ENCODE data around the gene RPP25L. TPM values are rescaled to one million over a fixed set of nuclear protein-coding genes. Genes with fewer than 3 reads are reported as not detected.

Gene RPP25L
- total RNA-seq, 1 donor from 2014 or later: 25.6 TPM

- H3K4me1 ChIP-seq (ENCODE audit: control insufficient read depth in 3 of 3, insufficient read depth in 3 of 3, low read length in 3 of 3): peaks cover 12 to 28% (median 28%) of the 10 kb centered on the region in 3 donors
These were observed 12.4 kb downstream of the RPP25L start for GRCh38 chr9:34599546-34599945.

GRCh38 chr9:34594177-34594576 lies 17.7 kb downstream of the RPP25L start:
- Histone ChIP-seq H3K4me1 (ENCODE audit: control insufficient read depth in 3 of 3, insufficient read depth in 3 of 3, low read length in 3 of 3) (peaks cover 47 to 64% (median 63%) of the 10 kb centered on the region in 3 donors), H3K27me3 (ENCODE audit: control insufficient read depth in 3 of 3, insufficient read depth in 3 of 3, low read length in 3 of 3) (peaks cover 0 to 4% (median 0%) of the 10 kb centered on the region in 3 donors)

More at GRCh38 chr9:34599546-34599945, 12.4 kb downstream of the RPP25L start:
- H3K9ac ChIP-seq (ENCODE audit: low read depth in 1 of 3, low read length in 3 of 3): peak overlapping the region in 1 of 3 donors; percentile 7
- no peaks in the 10 kb centered on the region for H3K9me3 ChIP-seq (ENCODE audit: control insufficient read depth in 3 of 3, low read length in 3 of 3)
- H3K36me3 ChIP-seq (ENCODE audit: control insufficient read depth in 3 of 3, insufficient read depth in 3 of 3, low read length in 3 of 3): no peaks in the 10 kb centered on the region
- H3K27me3 ChIP-seq (ENCODE audit: control insufficient read depth in 3 of 3, insufficient read depth in 3 of 3, low read length in 3 of 3): no peaks in the 10 kb centered on the region
- no peak overlapping the region for H3K27ac ChIP-seq (ENCODE audit: low read depth, low read length)
- no peak overlapping the region for H3K4me3 ChIP-seq (ENCODE audit: low read length in 3 of 3)

GRCh38 chr9:34592895-34593601 lies 18.8 kb downstream of the RPP25L start:
- Histone ChIP-seq H3K27ac (ENCODE audit: low read depth, low read length) (peak overlapping the region; percentile 57), H3K9me3 (ENCODE audit: control insufficient read depth in 3 of 3, low read length in 3 of 3) (no peaks in the 10 kb centered on the region), H3K9ac (ENCODE audit: low read depth in 1 of 3, low read length in 3 of 3) (peak overlapping the region; percentile 54 to 73 (median 70)), H3K36me3 (ENCODE audit: control insufficient read depth in 3 of 3, insufficient read depth in 3 of 3, low read length in 3 of 3) (no peaks in the 10 kb centered on the region), H3K4me3 (ENCODE audit: low read length in 3 of 3) (peak overlapping the region; percentile 14 to 38 (median 36)), H3K27me3 (ENCODE audit: control insufficient read depth in 3 of 3, insufficient read depth in 3 of 3, low read length in 3 of 3) (peaks cover 0 to 10% (median 4%) of the 10 kb centered on the region in 3 donors), H3K4me1 (ENCODE audit: control insufficient read depth in 3 of 3, insufficient read depth in 3 of 3, low read length in 3 of 3) (peaks cover 55 to 75% (median 75%) of the 10 kb centered on the region in 3 donors)

More at GRCh38 chr9:34594177-34594576, 17.7 kb downstream of the RPP25L start:
- peak overlapping the region in 1 of 3 donors; percentile 53 for H3K9ac ChIP-seq (ENCODE audit: low read depth in 1 of 3, low read length in 3 of 3)
- H3K4me3 ChIP-seq (ENCODE audit: low read length in 3 of 3): no peak overlapping the region
- H3K9me3 ChIP-seq (ENCODE audit: control insufficient read depth in 3 of 3, low read length in 3 of 3): no peaks in the 10 kb centered on the region
- peak overlapping the region; percentile 57 for H3K27ac ChIP-seq (ENCODE audit: low read depth, low read length)
- H3K36me3 ChIP-seq (ENCODE audit: control insufficient read depth in 3 of 3, insufficient read depth in 3 of 3, low read length in 3 of 3): no peaks in the 10 kb centered on the region

- H3K9me3 ChIP-seq (ENCODE audit: control insufficient read depth in 3 of 3, low read length in 3 of 3): no peaks in the 10 kb centered on the region
- H3K4me1 ChIP-seq (ENCODE audit: control insufficient read depth in 3 of 3, insufficient read depth in 3 of 3, low read length in 3 of 3): peaks cover 55 to 81% (median 77%) of the 10 kb centered on the region in 3 donors
- H3K4me3 ChIP-seq (ENCODE audit: low read length in 3 of 3): peak overlapping the region; percentile 4 to 53 (median 29)
- H3K27me3 ChIP-seq (ENCODE audit: control insufficient read depth in 3 of 3, insufficient read depth in 3 of 3, low read length in 3 of 3): peaks cover 0 to 14% (median 5%) of the 10 kb centered on the region in 3 donors
- H3K36me3 ChIP-seq (ENCODE audit: control insufficient read depth in 3 of 3, insufficient read depth in 3 of 3, low read length in 3 of 3): no peaks in the 10 kb centered on the region
- H3K27ac ChIP-seq (ENCODE audit: low read depth, low read length): peak overlapping the region; percentile 57
- peak overlapping the region; percentile 4 to 51 (median 47) for H3K9ac ChIP-seq (ENCODE audit: low read depth in 1 of 3, low read length in 3 of 3)
These were observed 19.7 kb downstream of the RPP25L start for GRCh38 chr9:34591917-34592866.

DNA sequence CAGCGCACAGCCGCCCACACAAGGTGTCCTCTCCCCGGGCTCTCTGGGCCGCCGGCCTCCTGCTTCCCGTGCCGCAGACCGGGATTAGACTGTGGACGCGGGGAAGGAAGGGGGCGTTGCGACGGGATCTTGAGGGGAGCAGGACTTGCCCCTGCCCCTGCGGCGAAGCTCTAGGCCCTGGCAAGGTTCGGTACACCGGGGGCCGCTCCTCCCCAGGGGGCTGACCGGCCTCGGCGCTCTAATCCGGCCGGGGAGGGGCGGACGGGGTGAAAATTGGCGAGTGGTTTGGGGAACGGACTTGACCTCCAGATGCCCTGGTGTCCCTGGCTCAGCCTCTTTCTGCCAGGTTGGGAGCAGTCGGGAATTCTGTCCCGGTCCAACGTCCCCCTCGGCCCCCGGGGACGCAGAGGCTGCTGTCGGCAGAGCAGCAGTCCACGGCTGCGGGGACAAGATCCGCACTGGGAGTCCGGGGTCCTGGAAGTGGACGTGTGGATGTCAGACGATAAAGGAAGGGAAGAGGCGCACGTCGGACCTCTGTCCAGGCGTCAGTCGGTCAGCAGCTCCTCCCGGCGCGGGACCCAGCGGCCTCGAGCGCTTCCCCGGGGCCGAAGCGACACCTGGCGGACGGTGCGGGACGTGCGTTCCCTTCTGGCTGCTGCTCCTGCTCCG lies 20.5 kb downstream of the RPP25L start:
- Histone ChIP-seq H3K27me3 (ENCODE audit: control insufficient read depth in 3 of 3, insufficient read depth in 3 of 3, low read length in 3 of 3) (peaks cover 2 to 14% (median 5%) of the 10 kb centered on the region in 3 donors), H3K9ac (ENCODE audit: low read depth in 1 of 3, low read length in 3 of 3) (peak overlapping the region in 2 of 3 donors; percentile 23 to 33), H3K4me3 (ENCODE audit: low read length in 3 of 3) (peak overlapping the region; percentile 45 to 53 (median 52)), H3K9me3 (ENCODE audit: control insufficient read depth in 3 of 3, low read length in 3 of 3) (no peaks in the 10 kb centered on the region), H3K36me3 (ENCODE audit: control insufficient read depth in 3 of 3, insufficient read depth in 3 of 3, low read length in 3 of 3) (no peaks in the 10 kb centered on the region), H3K27ac (ENCODE audit: low read depth, low read length) (peak overlapping the region; percentile 57), H3K4me1 (ENCODE audit: control insufficient read depth in 3 of 3, insufficient read depth in 3 of 3, low read length in 3 of 3) (peaks cover 55 to 82% (median 76%) of the 10 kb centered on the region in 3 donors)

GRCh38 chr9:34590381-34591247 lies 21.3 kb downstream of the RPP25L start:
- Histone ChIP-seq H3K9ac (ENCODE audit: low read depth in 1 of 3, low read length in 3 of 3) (peak overlapping the region in 2 of 3 donors; percentile 62 to 85), H3K4me1 (ENCODE audit: control insufficient read depth in 3 of 3, insufficient read depth in 3 of 3, low read length in 3 of 3) (peaks cover 59 to 82% (median 77%) of the 10 kb centered on the region in 3 donors), H3K27ac (ENCODE audit: low read depth, low read length) (peak overlapping the region; percentile 57), H3K9me3 (ENCODE audit: control insufficient read depth in 3 of 3, low read length in 3 of 3) (no peaks in the 10 kb centered on the region), H3K36me3 (ENCODE audit: control insufficient read depth in 3 of 3, insufficient read depth in 3 of 3, low read length in 3 of 3) (no peaks in the 10 kb centered on the region), H3K4me3 (ENCODE audit: low read length in 3 of 3) (peak overlapping the region; percentile 45 to 78 (median 72)), H3K27me3 (ENCODE audit: control insufficient read depth in 3 of 3, insufficient read depth in 3 of 3, low read length in 3 of 3) (peaks cover 5 to 21% (median 7%) of the 10 kb centered on the region in 3 donors)

GRCh38 chr9:34589636-34590380 lies 22.1 kb downstream of the RPP25L start, which contains the start of gene CNTFR:
Gene CNTFR (minus strand): TSS chr9:34589724. CDS start chr9:34568981, 20,743 bp downstream.
- H3K4me1 ChIP-seq (ENCODE audit: control insufficient read depth in 3 of 3, insufficient read depth in 3 of 3, low read length in 3 of 3): peaks cover 61 to 87% (median 81%) of the 10 kb centered on the region in 3 donors
- H3K9me3 ChIP-seq (ENCODE audit: control insufficient read depth in 3 of 3, low read length in 3 of 3): no peaks in the 10 kb centered on the region
- H3K27ac ChIP-seq (ENCODE audit: low read depth, low read length): peak within 1 kb of the TSS; percentile 57
- H3K36me3 ChIP-seq (ENCODE audit: control insufficient read depth in 3 of 3, insufficient read depth in 3 of 3, low read length in 3 of 3): no peaks in the 10 kb centered on the region
- peaks cover 5 to 27% (median 7%) of the 10 kb centered on the region in 3 donors for H3K27me3 ChIP-seq (ENCODE audit: control insufficient read depth in 3 of 3, insufficient read depth in 3 of 3, low read length in 3 of 3)
- H3K9ac ChIP-seq (ENCODE audit: low read depth in 1 of 3, low read length in 3 of 3): peak within 1 kb of the TSS; percentile 59 to 85 (median 62)
- peak within 1 kb of the TSS; percentile 72 to 79 (median 75) for H3K4me3 ChIP-seq (ENCODE audit: low read length in 3 of 3)

All from skeletal muscle tissue (tissue), 4 donors.